Smooth muscle cell (in vitro differentiated cells): ENCODE results near the gene S100PBP. TPM values are rescaled to one million over a fixed set of nuclear protein-coding genes. Genes with fewer than 3 reads are reported as not detected.

Source experiments
- DNase-seq: peaks from one replicate; lab custom pipeline; 2025; ENCODE audit not compliant: unreplicated experiment; lab: John Stamatoyannopoulos, UW
- H2AFZ ChIP-seq: fragments of 200-600 bp; sonication (generic); 2 replicates; pipeline ENCODE4 v1.6.0; 2016; ENCODE audit warnings: antibody characterized with exemption, low read depth, mild to moderate bottlenecking
- H3F3A ChIP-seq: fragments of 200-600 bp; sonication (generic); 2 replicates; pipeline ENCODE4 v1.6.0; 2017; ENCODE audit warnings: antibody characterized with exemption, low read depth
- H3K27ac ChIP-seq: fragments of 200-600 bp; sonication (generic); 2 replicates; pipeline ENCODE4 v1.5.1; 2016; ENCODE audit warnings: low read depth, mild to moderate bottlenecking
- H3K27me3 ChIP-seq: fragments of 200-600 bp; sonication (generic); 2 replicates; pipeline ENCODE4 v1.6.1; 2016; ENCODE audit warnings: low read depth, mild to moderate bottlenecking
- H3K36me3 ChIP-seq: fragments of 200-600 bp; sonication (generic); 2 replicates; pipeline ENCODE4 v1.5.1; 2016; ENCODE audit warnings: low read depth
- H3K4me1 ChIP-seq: fragments of 200-600 bp; sonication (generic); 2 replicates; pipeline ENCODE4 v1.5.1; 2016; ENCODE audit warnings: low read depth
- H3K4me2 ChIP-seq: fragments of 200-600 bp; sonication (generic); 2 replicates; pipeline ENCODE4 v1.6.0; 2016; ENCODE audit warnings: mild to moderate bottlenecking
- H3K4me3 ChIP-seq: fragments of 200-600 bp; sonication (generic); 2 replicates; pipeline ENCODE4 v1.5.1; 2016; ENCODE audit warnings: mild to moderate bottlenecking
- H3K79me2 ChIP-seq: fragments of 200-600 bp; sonication (generic); 2 replicates; pipeline ENCODE4 v1.6.0; 2016; ENCODE audit warnings: low read depth, mild to moderate bottlenecking
- H3K9ac ChIP-seq: fragments of 200-600 bp; sonication (generic); 2 replicates; pipeline ENCODE4 v1.6.0; 2016; ENCODE audit warnings: low read depth
- H3K9me3 ChIP-seq: fragments of 200-600 bp; sonication (generic); replicated peaks from 2 replicates; pipeline ENCODE4 v1.5.1; 2016; ENCODE audit warnings: low read depth
- H4K20me1 ChIP-seq: fragments of 200-600 bp; sonication (generic); 2 replicates; pipeline ENCODE4 v1.6.0; 2016; ENCODE audit warnings: low read depth
- CTCF ChIP-seq: fragments of 200-600 bp; sonication (generic); IDR thresholded peaks from 2 replicates; pipeline ENCODE4 v1.5.1; 2017; ENCODE audit warnings: borderline replicate concordance, mild to moderate bottlenecking, antibody characterized with exemption; ENCODE audit not compliant: insufficient read depth, poor library complexity, severe bottlenecking
- WGBS: methylation state at CpG from one replicate; pipeline ENCODE4 v1.1.7; 2016; ENCODE audit warnings: low lambda C conversion rate; 5-methylcytosine and 5-hydroxymethylcytosine counted together
- polyA plus RNA-seq: library from polyadenylated mRNA; unstranded; fragments of >200 nt; fragmentation: Nextera tagmentation; extraction: Ambion mirVana; gene quantifications from 2 replicates; pipeline ENCODE4 v1.2.1, GENCODE V29; 2016
- total RNA-seq: library from RNA; depleted of rRNA; stranded (reverse); fragments of >200 nt; gene quantifications from 2 replicates; pipeline ENCODE4 v1.2.3, GENCODE V29; 2014

Gene S100PBP
- total and polyA plus RNA-seq, 2 experiments from 2014 or later: 22.1 to 39.1 TPM

GRCh38 chr1:32770221-32770731, 47.2 kb upstream of the S100PBP start:
- H3K27ac ChIP-seq: no peak overlapping the region
- H3K4me3 ChIP-seq: no peak overlapping the region
- H3F3A ChIP-seq: peaks cover 9% of the 10 kb centered on the region
- H3K4me2 ChIP-seq: no peak overlapping the region
- no peaks in the 10 kb centered on the region for H3K9me3 ChIP-seq
- H2AFZ ChIP-seq: no peak overlapping the region
- H3K79me2 ChIP-seq: peaks cover 12% of the 10 kb centered on the region
- no peak overlapping the region for H3K9ac ChIP-seq
- peaks cover 17% of the 10 kb centered on the region for H3K4me1 ChIP-seq
- peaks cover 18% of the 10 kb centered on the region for H4K20me1 ChIP-seq
- no peaks in the 10 kb centered on the region for H3K36me3 ChIP-seq
- no peak for DNase-seq
- H3K27me3 ChIP-seq: no peaks in the 10 kb centered on the region
- 95% methylated on average over 25 of the region's 25 CpGs for WGBS
- no peak for TF ChIP-seq CTCF

GRCh38 chr1:32770741-32771548, 46.5 kb upstream of the S100PBP start:
- H2AFZ ChIP-seq: no peak overlapping the region
- no peak overlapping the region for H3K27ac ChIP-seq
- H3F3A ChIP-seq: peaks cover 16% of the 10 kb centered on the region
- no peaks in the 10 kb centered on the region for H3K9me3 ChIP-seq
- peaks cover 12% of the 10 kb centered on the region for H4K20me1 ChIP-seq
- no peak overlapping the region for H3K4me3 ChIP-seq
- H3K36me3 ChIP-seq: no peaks in the 10 kb centered on the region
- 82% methylated on average over 14 of the region's 18 CpGs for WGBS
- H3K79me2 ChIP-seq: peaks cover 11% of the 10 kb centered on the region
- peaks cover 11% of the 10 kb centered on the region for H3K4me1 ChIP-seq
- no peak overlapping the region for H3K4me2 ChIP-seq
- no peak overlapping the region for H3K9ac ChIP-seq
- no peaks in the 10 kb centered on the region for H3K27me3 ChIP-seq
- TF ChIP-seq CTCF: no peak
- no peak for DNase-seq

GRCh38 chr1:32771561-32772280, 45.7 kb upstream of the S100PBP start:
- H3K79me2 ChIP-seq: peaks cover 3% of the 10 kb centered on the region
- H3K36me3 ChIP-seq: no peaks in the 10 kb centered on the region
- WGBS: 95% methylated on average over 30 of the region's 30 CpGs
- no peaks in the 10 kb centered on the region for H3K27me3 ChIP-seq
- no peak overlapping the region for H3K4me2 ChIP-seq
- no peak for DNase-seq
- H3F3A ChIP-seq: peaks cover 20% of the 10 kb centered on the region
- no peak overlapping the region for H3K9ac ChIP-seq
- peaks cover 4% of the 10 kb centered on the region for H4K20me1 ChIP-seq
- no peaks in the 10 kb centered on the region for H3K9me3 ChIP-seq
- H2AFZ ChIP-seq: no peak overlapping the region
- no peak overlapping the region for H3K27ac ChIP-seq
- TF ChIP-seq CTCF: no peak
- peaks cover 3% of the 10 kb centered on the region for H3K4me1 ChIP-seq
- H3K4me3 ChIP-seq: no peak overlapping the region
